Neuronal stem cell (in vitro differentiated cells): ENCODE results near the gene WDR45B.
A peak's percentile ranks its signal among the peaks of the same experiment; 100 is the strongest.

Source experiments
- DNase-seq: peaks from one replicate; pipeline ENCODE4 v3.0.0-alpha.2; 2013; ENCODE audit warnings: low spot score
- H2AFZ ChIP-seq: one replicate; pipeline ENCODE4 v1.6.1; 2013; ENCODE audit warnings: mild to moderate bottlenecking, low read length, inconsistent platforms
- H2AK5ac ChIP-seq: 2 replicates; pipeline ENCODE4 v1.6.1; 2013; ENCODE audit warnings: low read depth, mild to moderate bottlenecking, inconsistent platforms, low read length, moderate library complexity, mixed read lengths
- H2BK120ac ChIP-seq: 2 replicates; pipeline ENCODE4 v1.6.1; 2013; ENCODE audit warnings: low read depth, mild to moderate bottlenecking, inconsistent platforms, low read length, moderate library complexity, mixed read lengths
- H2BK12ac ChIP-seq: one replicate; pipeline ENCODE4 v1.6.1; 2013; ENCODE audit warnings: low read length, inconsistent platforms
- H2BK15ac ChIP-seq: 2 replicates; pipeline ENCODE4 v1.6.1; 2013; ENCODE audit warnings: mild to moderate bottlenecking, low read length, inconsistent platforms, mixed read lengths
- H2BK5ac ChIP-seq: one replicate; pipeline ENCODE4 v1.6.1; 2013; ENCODE audit warnings: inconsistent platforms, mild to moderate bottlenecking, low read length, moderate library complexity
- H3K14ac ChIP-seq: one replicate; pipeline ENCODE4 v1.6.1; 2013; ENCODE audit warnings: low read length, inconsistent platforms
- H3K18ac ChIP-seq: 2 replicates; pipeline ENCODE4 v1.6.1; 2013; ENCODE audit warnings: low read length, inconsistent platforms
- H3K23ac ChIP-seq: 2 replicates; pipeline ENCODE4 v1.6.1; 2013; ENCODE audit warnings: low read depth, mild to moderate bottlenecking, mixed read lengths, low read length, inconsistent platforms; ENCODE audit not compliant: poor library complexity
- H3K27ac ChIP-seq: replicated peaks from 3 replicates; pipeline ENCODE4 v1.5.1; 2013; ENCODE audit warnings: low read length, inconsistent platforms
- H3K27me3 ChIP-seq, 3 experiments: 2 replicates each; pipeline ENCODE4 v1.6.1; 2013; ENCODE audit warnings: low read length in 3 of 3, mild to moderate bottlenecking in 2 of 3, inconsistent platforms in 1 of 3, low read depth in 1 of 3, mixed read lengths in 1 of 3, moderate library complexity in 1 of 3; ENCODE audit not compliant: control insufficient read depth in 3 of 3, insufficient read depth in 3 of 3
- H3K36me3 ChIP-seq, 2 donors: replicated peaks in 1 of 2; 2 replicates each; pipeline ENCODE4 v1.6.1; 2013; ENCODE audit warnings: low read length in 2 of 2; ENCODE audit not compliant: control insufficient read depth in 2 of 2, insufficient read depth in 2 of 2
- H3K4ac ChIP-seq: 2 replicates; pipeline ENCODE4 v1.6.1; 2013; ENCODE audit warnings: inconsistent platforms, mild to moderate bottlenecking, low read length, moderate library complexity
- H3K4me1 ChIP-seq, 2 donors: 1 replicate in 1 of 2; 2 replicates in 1 of 2; pipeline ENCODE4 v1.6.1; 2013; ENCODE audit warnings: low read length in 2 of 2, low read depth in 1 of 2; ENCODE audit not compliant: control insufficient read depth in 2 of 2, insufficient read depth in 1 of 2
- H3K4me2 ChIP-seq: one replicate; pipeline ENCODE4 v1.6.1; 2013; ENCODE audit warnings: mild to moderate bottlenecking, low read length, inconsistent platforms; ENCODE audit not compliant: insufficient read depth, poor library complexity, severe bottlenecking
- H3K4me3 ChIP-seq, 2 donors: 2 replicates each; pipeline ENCODE4 v1.5.1; 2013; ENCODE audit warnings: low read length in 2 of 2, mild to moderate bottlenecking in 2 of 2, inconsistent platforms in 1 of 2, moderate library complexity in 1 of 2
- H3K79me1 ChIP-seq: one replicate; pipeline ENCODE4 v1.6.1; 2013; ENCODE audit warnings: low read depth, mild to moderate bottlenecking, inconsistent platforms, low read length, moderate library complexity
- H3K9ac ChIP-seq: one replicate; pipeline ENCODE4 v1.6.1; 2013; ENCODE audit warnings: mild to moderate bottlenecking, low read depth, low read length, inconsistent platforms; ENCODE audit not compliant: poor library complexity
- H3K9me3 ChIP-seq, 2 donors: replicated peaks in 1 of 2; 2 replicates each; pipeline versions ENCODE3 to v1.6.1; 2013; ENCODE audit warnings: low read length in 2 of 2, mild to moderate bottlenecking in 2 of 2, inconsistent platforms in 1 of 2, low read depth in 1 of 2, mixed read lengths in 1 of 2, moderate library complexity in 1 of 2; ENCODE audit not compliant: control insufficient read depth in 2 of 2, insufficient read depth in 1 of 2
- H4K8ac ChIP-seq: one replicate; pipeline ENCODE4 v1.6.1; 2013; ENCODE audit warnings: low read depth, mild to moderate bottlenecking, inconsistent platforms, low read length, moderate library complexity
- H4K91ac ChIP-seq: one replicate; pipeline ENCODE4 v1.6.1; 2013; ENCODE audit warnings: low read length, low read depth, mild to moderate bottlenecking, inconsistent platforms; ENCODE audit not compliant: poor library complexity
- WGBS, 2 donors: extraction: QIAGEN DNeasy Blood & Tissue Kit; methylation state at CpG; one replicate each; pipeline ENCODE4 v1.1.7; 2013; ENCODE audit warnings: missing lambda C conversion rate in 2 of 2, mixed read lengths in 1 of 2; ENCODE audit not compliant: insufficient read length in 2 of 2, insufficient replicate concordance in 1 of 2; ENCODE audit errors: extremely low coverage in 2 of 2; 5-methylcytosine and 5-hydroxymethylcytosine counted together

The WDR45B gene

DNA sequence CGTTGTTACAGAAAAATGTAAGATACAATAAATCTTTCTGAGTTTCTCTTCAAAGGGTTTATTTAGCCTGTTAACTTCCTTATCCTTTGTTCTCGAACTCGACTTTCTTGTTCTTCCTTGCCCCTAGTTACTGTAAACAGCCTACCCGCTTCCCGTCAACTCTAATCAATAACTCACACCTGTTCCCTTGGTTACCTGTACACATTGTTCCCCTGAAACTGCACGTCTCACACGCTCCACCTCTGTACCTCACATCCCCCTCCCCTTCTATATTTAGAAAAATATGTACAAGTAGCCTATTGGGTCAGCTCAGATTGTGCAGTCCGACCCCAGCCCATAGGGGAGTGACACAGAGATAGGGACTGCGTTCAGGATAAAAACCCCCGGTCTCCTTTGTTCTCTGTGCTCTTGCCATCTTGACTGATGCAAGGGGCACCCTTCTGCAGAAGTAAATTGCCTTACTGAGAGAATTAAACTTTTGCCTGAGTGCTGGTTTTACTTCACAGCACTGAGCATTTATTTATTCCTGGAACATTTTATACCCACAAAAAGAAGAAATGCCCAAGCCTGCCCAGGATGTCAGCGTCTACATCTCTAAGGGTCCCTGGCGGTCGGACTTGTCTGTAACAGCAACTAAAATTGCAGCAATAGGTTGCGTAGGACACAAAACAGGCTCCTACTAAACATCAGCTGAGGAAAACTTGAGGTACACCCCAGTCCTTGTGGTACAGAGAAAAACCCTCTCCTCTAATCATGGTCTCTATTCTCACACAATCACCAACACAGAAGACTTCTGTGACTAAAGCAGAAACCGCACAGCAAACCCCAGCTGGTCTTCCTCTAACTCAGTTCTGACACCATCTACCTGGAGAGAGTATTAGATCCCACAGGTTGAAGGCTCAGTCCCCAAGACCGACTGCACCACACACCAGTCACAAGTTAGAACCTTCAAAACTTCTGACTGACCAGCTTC, 11.3 kb downstream of the WDR45B start:
- Histone ChIP-seq H3K79me1 (peaks cover 12% of the 10 kb centered on the region), H3K27ac (no peak overlapping the region), H2BK5ac (peak overlapping the region; percentile 46), H3K14ac (no peak overlapping the region), H3K36me3 (peaks cover 20 to 89% of the 10 kb centered on the region in 2 donors), H3K4me2 (no peak overlapping the region), H2BK15ac (no peak overlapping the region), H2BK120ac (no peak overlapping the region), H3K4me3 (no peak overlapping the region), H3K9me3 (peaks cover 0 to 10% of the 10 kb centered on the region in 2 donors), H3K18ac (no peak overlapping the region), H3K23ac (no peak overlapping the region), H3K9ac (no peak overlapping the region), H3K4ac (no peak overlapping the region), H4K8ac (no peak overlapping the region), H3K27me3 (no peaks in the 10 kb centered on the region), H2AK5ac (no peak overlapping the region), H4K91ac (no peak overlapping the region), H3K4me1 (no peaks in the 10 kb centered on the region), H2AFZ (no peak overlapping the region), H2BK12ac (no peak overlapping the region)
- no peak for DNase-seq
- WGBS, 2 donors = 100% methylated on average over 1 of the region's 16 CpGs; no CpG with 5 or more reads in 1 of the 2 donors

DNA sequence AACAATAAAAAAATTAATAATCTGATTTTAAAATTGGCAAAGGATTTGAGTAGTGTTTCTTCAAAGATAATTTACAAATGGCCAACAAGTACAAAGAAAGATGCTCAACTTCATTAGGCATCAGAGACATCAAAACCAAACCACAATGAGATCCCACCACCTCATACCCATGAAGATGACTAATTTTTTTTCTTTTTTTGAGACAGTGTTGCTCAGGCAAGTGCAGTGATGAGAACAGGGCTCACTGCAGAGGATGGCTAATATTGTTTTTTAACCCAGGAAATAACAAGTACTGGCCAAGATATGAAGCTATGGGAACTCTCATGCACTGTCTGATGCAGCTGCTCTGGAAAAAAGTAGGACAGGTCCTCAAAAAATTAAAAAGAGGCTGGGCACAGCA, 14.9 kb downstream of the WDR45B start:
- no peaks in the 10 kb centered on the region for H3K27me3 ChIP-seq
- H3K4ac ChIP-seq = no peak overlapping the region
- no peak overlapping the region for H3K23ac ChIP-seq
- H3K36me3 ChIP-seq = peaks cover 13 to 84% of the 10 kb centered on the region in 2 donors
- no peak overlapping the region for H2BK5ac ChIP-seq
- H3K9me3 ChIP-seq = peaks cover 0 to 10% of the 10 kb centered on the region in 2 donors
- H2BK120ac ChIP-seq = no peak overlapping the region
- no peak overlapping the region for H3K18ac ChIP-seq
- H3K4me2 ChIP-seq = no peak overlapping the region
- no peak for DNase-seq
- no peak overlapping the region for H4K8ac ChIP-seq
- H3K14ac ChIP-seq = no peak overlapping the region
- no peak overlapping the region for H3K4me3 ChIP-seq
- H4K91ac ChIP-seq = no peak overlapping the region
- H3K9ac ChIP-seq = no peak overlapping the region
- H2BK15ac ChIP-seq = no peak overlapping the region
- H2AFZ ChIP-seq = no peak overlapping the region
- H2AK5ac ChIP-seq = no peak overlapping the region
- no peak overlapping the region for H3K27ac ChIP-seq
- H3K4me1 ChIP-seq = no peaks in the 10 kb centered on the region
- H3K79me1 ChIP-seq = peaks cover 7% of the 10 kb centered on the region
- no peak overlapping the region for H2BK12ac ChIP-seq

DNA sequence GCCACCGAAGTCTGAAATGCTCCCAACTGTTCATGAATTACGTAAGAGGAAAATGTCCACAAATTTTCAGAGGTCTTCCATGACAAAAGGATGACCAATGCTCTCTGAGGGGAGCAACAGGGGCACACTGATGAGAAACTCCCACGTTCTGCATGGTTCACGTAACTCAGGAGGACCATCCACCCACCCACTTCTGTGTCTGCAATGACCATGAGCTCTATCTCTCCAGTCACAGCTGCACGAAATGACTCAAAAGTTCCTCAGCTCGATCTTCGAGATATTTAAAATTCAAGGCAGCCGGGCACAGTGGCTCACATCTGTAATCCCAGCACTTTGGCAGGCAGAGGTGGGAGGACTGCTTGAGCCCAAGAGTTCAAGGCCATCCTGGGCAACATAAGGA, 15.8 kb downstream of the WDR45B start:
- Histone ChIP-seq H2AFZ (no peak overlapping the region), H3K27ac (no peak overlapping the region), H2BK120ac (no peak overlapping the region), H3K79me1 (peaks cover 7% of the 10 kb centered on the region), H3K36me3 (peaks cover 18 to 85% of the 10 kb centered on the region in 2 donors), H3K9ac (no peak overlapping the region), H3K4ac (no peak overlapping the region), H2AK5ac (no peak overlapping the region), H3K23ac (no peak overlapping the region), H2BK5ac (no peak overlapping the region), H3K9me3 (peaks cover 0 to 6% of the 10 kb centered on the region in 2 donors), H3K4me2 (no peak overlapping the region), H2BK12ac (no peak overlapping the region), H3K14ac (no peak overlapping the region), H3K18ac (no peak overlapping the region), H4K8ac (no peak overlapping the region), H3K4me1 (no peaks in the 10 kb centered on the region), H3K27me3 (no peaks in the 10 kb centered on the region), H2BK15ac (no peak overlapping the region), H3K4me3 (no peak overlapping the region), H4K91ac (no peak overlapping the region)
- no peak for DNase-seq
- WGBS, 2 donors = no CpG with 5 or more reads among the region's 8 CpGs

DNA sequence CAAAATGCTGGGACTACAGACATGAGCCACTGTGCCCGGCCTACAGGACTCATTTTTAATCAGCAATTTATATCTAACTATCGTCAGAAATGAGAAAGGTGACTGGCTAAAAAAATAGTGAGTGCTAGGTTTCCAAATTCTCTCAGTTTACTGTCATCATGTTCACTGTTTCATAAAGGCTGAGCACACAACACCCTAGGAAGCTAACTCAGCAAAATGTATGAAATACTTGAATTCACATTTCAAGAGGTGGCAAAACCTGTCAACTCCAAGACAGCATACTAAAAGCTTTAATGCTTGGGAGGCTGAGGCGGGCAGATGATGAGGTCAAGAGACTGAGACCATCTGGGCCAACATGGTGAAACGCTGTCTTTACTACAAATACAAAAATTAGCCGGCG, 16.7 kb downstream of the WDR45B start:
- Histone ChIP-seq H3K4me1 (no peaks in the 10 kb centered on the region), H4K91ac (no peak overlapping the region), H2BK15ac (no peak overlapping the region), H2BK120ac (no peak overlapping the region), H3K4ac (no peak overlapping the region), H3K4me3 (no peak overlapping the region), H3K79me1 (peaks cover 5% of the 10 kb centered on the region), H3K27ac (no peak overlapping the region), H4K8ac (no peak overlapping the region), H3K36me3 (peaks cover 20 to 85% of the 10 kb centered on the region in 2 donors), H3K9ac (no peak overlapping the region), H3K14ac (no peak overlapping the region), H2AK5ac (no peak overlapping the region), H2BK12ac (no peak overlapping the region), H2AFZ (no peak overlapping the region), H3K18ac (no peak overlapping the region), H3K23ac (no peak overlapping the region), H3K9me3 (no peaks in the 10 kb centered on the region), H2BK5ac (no peak overlapping the region), H3K4me2 (no peak overlapping the region), H3K27me3 (no peaks in the 10 kb centered on the region)
- no CpG with 5 or more reads among the region's 6 CpGs for WGBS, 2 donors
- DNase-seq = no peak
